Stimulated activated CD8-positive, alpha-beta memory T cell treated with anti-CD3 and anti-CD28 coated beads, Interleukin-2, amount 100 ng/mL, for 48 hours (primary cell): Measurements from ENCODE around the gene PRICKLE2.

ENCODE experiments used
- DNase-seq, 2 donors: peaks; one replicate each; pipeline ENCODE4 v3.0.0-alpha.2; 2020; ENCODE audit warnings: low read depth in 2 of 2

Gene PRICKLE2

GRCh38 chr3:64218746-64219145 lies 6.5 kb downstream of the PRICKLE2 start:
- DNase-seq = no peak

- no peak for DNase-seq
Measured at GRCh38 chr3:64218329-64218728, 6.9 kb downstream of the PRICKLE2 start.

GRCh38 chr3:64216274-64217147 lies 8.8 kb downstream of the PRICKLE2 start:
- DNase-seq = no peak

GRCh38 chr3:64215559-64215958 lies 9.7 kb downstream of the PRICKLE2 start:
- no peak for DNase-seq

GRCh38 chr3:64215103-64215502 lies 10.2 kb downstream of the PRICKLE2 start:
- DNase-seq = no peak

GRCh38 chr3:64214381-64215018 lies 10.8 kb downstream of the PRICKLE2 start:
- no peak for DNase-seq

- DNase-seq = no peak
Measured at GRCh38 chr3:64213962-64214379, 11.3 kb downstream of the PRICKLE2 start.

GRCh38 chr3:64213224-64213878 lies 11.9 kb downstream of the PRICKLE2 start:
- no peak for DNase-seq

GRCh38 chr3:64209866-64210621 lies 15.2 kb downstream of the PRICKLE2 start:
- DNase-seq = no peak

- no peak for DNase-seq
Measured at GRCh38 chr3:64207289-64208080, 17.8 kb downstream of the PRICKLE2 start.

- no peak for DNase-seq
Measured at GRCh38 chr3:64203969-64204908, 21.0 kb downstream of the PRICKLE2 start.

- DNase-seq = no peak
Measured at GRCh38 chr3:64203216-64203615, 22.1 kb downstream of the PRICKLE2 start.

- no peak for DNase-seq
Measured at GRCh38 chr3:64199932-64200331, 25.3 kb downstream of the PRICKLE2 start.

GRCh38 chr3:64196236-64196929 lies 28.9 kb downstream of the PRICKLE2 start:
- no peak for DNase-seq

GRCh38 chr3:64195789-64196188 lies 29.5 kb downstream of the PRICKLE2 start:
- no peak for DNase-seq

- DNase-seq = no peak
Measured at GRCh38 chr3:64191822-64192221, 33.4 kb downstream of the PRICKLE2 start.

GRCh38 chr3:64190517-64191515 lies 34.5 kb downstream of the PRICKLE2 start:
- DNase-seq = no peak
